Left lung (tissue), 10 donors: ENCODE measurements around the gene ATP1A2. TPM values are rescaled to one million over a fixed set of nuclear protein-coding genes. Genes with fewer than 3 reads are reported as not detected.

Experiments
- ATAC-seq: fragments of 200-7000 bp; cut with Tn5 transposase; one replicate; pipeline ENCODE4 v1.9.1; 2020; ENCODE audit warnings: moderate library complexity
- DNase-seq, 4 donors: peaks; one replicate each; pipeline ENCODE4 v3.0.0-alpha.2; 2013 to 2020
- H3K27ac ChIP-seq, 2 donors: fragments of 200-600 bp; sonication (generic) in 1 of 2; one replicate each; pipeline versions ENCODE4 v1.5.0 to v1.8.0; 2020 to 2021
- H3K27me3 ChIP-seq, 2 donors: fragments of 200-600 bp; sonication (generic) in 1 of 2; one replicate each; pipeline versions ENCODE4 v1.5.0 to v1.8.0; 2020 to 2021
- H3K36me3 ChIP-seq, 2 donors: fragments of 200-600 bp; sonication (generic) in 1 of 2; one replicate each; pipeline versions ENCODE4 v1.5.0 to v1.8.0; 2020 to 2021
- H3K4me1 ChIP-seq, 2 donors: fragments of 200-600 bp; one replicate each; pipeline ENCODE4 v1.8.0; 2021
- H3K4me3 ChIP-seq, 2 donors: fragments of 200-600 bp; sonication (generic) in 1 of 2; one replicate each; pipeline versions ENCODE4 v1.5.0 to v1.8.0; 2020 to 2021; ENCODE audit warnings: mild to moderate bottlenecking in 1 of 2
- H3K9me3 ChIP-seq, 2 donors: fragments of 200-600 bp; sonication (generic) in 1 of 2; one replicate each; pipeline versions ENCODE4 v1.5.0 to v1.8.0; 2020 to 2021
- CTCF ChIP-seq, 2 donors: fragments of 200-600 bp; sonication (generic) in 1 of 2; IDR thresholded peaks; one replicate each; pipeline versions ENCODE4 v1.5.0 to v1.8.0; 2021; ENCODE audit warnings: antibody characterized with exemption in 2 of 2
- intact Hi-C, 2 donors: fragments of 100-400 bp; cut with DNase I; formaldehyde crosslinking; loops; one replicate each; pipeline versions ENCODE4 v1.11.2 to v1.14.2; 2022
- polyA plus RNA-seq, 6 donors: library from polyadenylated mRNA; unstranded; fragments of 120-200 nt; gene quantifications; one replicate each; pipeline ENCODE4 v1.2.1, GENCODE V29; 2013; ENCODE audit not compliant: insufficient read length in 6 of 6
- total RNA-seq, 2 donors: library from RNA; stranded (reverse); fragmentation: NEBNext Ultra II Directional; extraction: Animal tissue kit (Norgen Biotek cat#: 25700); gene quantifications; one replicate each; pipeline ENCODE4 v1.2.1, GENCODE V29; 2021
- donor health status: DM: no; HTN: yes; CAD: no.
- donor health status: DM: no; HTN: no; CAD: no.

ATP1A2 gene
- total and polyA plus RNA-seq, 8 donors, result 2.8 to 15.9 (median 10.4) TPM

GRCh38 chr1:160188341-160188740 is 72.8 kb downstream of the ATP1A2 start:
- intact Hi-C loops, result no loop called here
- DNase-seq (no peak), ATAC-seq (no peak)
- Histone ChIP-seq H3K4me1 (peaks cover 5 to 10% of the 10 kb centered on the region in 2 donors), H3K27me3 (no peaks in the 10 kb centered on the region), H3K4me3 (no peak overlapping the region), H3K36me3 (no peaks in the 10 kb centered on the region), H3K9me3 (no peaks in the 10 kb centered on the region), H3K27ac (no peak overlapping the region)
- no peak for TF ChIP-seq CTCF (IDR thresholded peaks at IDR 0.05)

GRCh38 chr1:160189649-160190625 is 74.4 kb downstream of the ATP1A2 start, which contains the start of gene CASQ1:
TSS of gene CASQ1 (plus strand) at chr1:160190575. CDS start at chr1:160190752, 177 bp downstream.
- H3K36me3 ChIP-seq, result no peaks in the 10 kb centered on the region
- no peaks in the 10 kb centered on the region for H3K9me3 ChIP-seq
- no peaks in the 10 kb centered on the region for H3K27me3 ChIP-seq
- H3K4me1 ChIP-seq, result peaks cover 8 to 13% of the 10 kb centered on the region in 2 donors
- peak in 1 of 4 donors; percentile 61 for DNase-seq
- TF ChIP-seq CTCF (IDR thresholded peaks at IDR 0.05), result no peak
- no peak within 1 kb of the TSS for H3K27ac ChIP-seq
- no peak for ATAC-seq
- intact Hi-C loops, result loop anchor here in 1 of 2 donors (5.0 to 10.0 kb wide), 3 partner anchors 55 to 102 kb away; no protein-coding TSS in a partner anchor
- H3K4me3 ChIP-seq, result no peak within 1 kb of the TSS

- no peak overlapping the region for H3K4me3 ChIP-seq
- intact Hi-C loops, result loop anchor here in 1 of 2 donors (5.0 to 10.0 kb wide), 3 partner anchors 53 to 101 kb away; no protein-coding TSS in a partner anchor
- no peaks in the 10 kb centered on the region for H3K36me3 ChIP-seq
- no peak for TF ChIP-seq CTCF (IDR thresholded peaks at IDR 0.05)
- no peaks in the 10 kb centered on the region for H3K27me3 ChIP-seq
- DNase-seq, result no peak
- peaks cover 8 to 13% of the 10 kb centered on the region in 2 donors for H3K4me1 ChIP-seq
- ATAC-seq, result no peak
- H3K9me3 ChIP-seq, result no peaks in the 10 kb centered on the region
- no peak overlapping the region for H3K27ac ChIP-seq
Observed at GRCh38 chr1:160191756-160192155, 76.2 kb downstream of the ATP1A2 start.

- peaks cover 8 to 13% of the 10 kb centered on the region in 2 donors for H3K4me1 ChIP-seq
- intact Hi-C loops, result loop anchor here in 1 of 2 donors (5.0 to 10.0 kb wide), 3 partner anchors 53 to 100 kb away; no protein-coding TSS in a partner anchor
- no peak for ATAC-seq
- H3K4me3 ChIP-seq, result no peak overlapping the region
- no peaks in the 10 kb centered on the region for H3K36me3 ChIP-seq
- no peaks in the 10 kb centered on the region for H3K27me3 ChIP-seq
- DNase-seq, result no peak
- no peak overlapping the region for H3K27ac ChIP-seq
- no peak for TF ChIP-seq CTCF (IDR thresholded peaks at IDR 0.05)
- H3K9me3 ChIP-seq, result no peaks in the 10 kb centered on the region
Observed at GRCh38 chr1:160192234-160192633, 76.7 kb downstream of the ATP1A2 start.

Other genes with a start within 250 kb of the ATP1A2 start
- 1 to 10 TPM; 1.1 to 4.7 TPM for gene CFAP45, start 215.6 kb upstream of the ATP1A2 start, total RNA-seq
- gene CFAP45, start 215.6 kb upstream of the ATP1A2 start, polyA plus RNA-seq, result 10 to 100 TPM in 1 of 6 donors, 1 to 10 TPM in 5; 2.6 to 12.4 (median 8.2) TPM
- gene TAGLN2, start 190.3 kb upstream of the ATP1A2 start, total RNA-seq, result 100 to 1,000 TPM; 565 to 617 TPM
- 100 to 1,000 TPM; 301 to 479 (median 330) TPM for gene TAGLN2, start 190.3 kb upstream of the ATP1A2 start, polyA plus RNA-seq
- gene IGSF9, start 170.1 kb upstream of the ATP1A2 start, total RNA-seq, result 1 to 10 TPM; 2.8 to 3.0 TPM
- gene IGSF9, start 170.1 kb upstream of the ATP1A2 start, polyA plus RNA-seq, result 10 to 100 TPM; 12.2 to 16.9 (median 14.6) TPM
- gene SLAMF9, start 161.5 kb upstream of the ATP1A2 start, total RNA-seq, result not detected
- not detected for gene SLAMF9, start 161.5 kb upstream of the ATP1A2 start, polyA plus RNA-seq
- 1 to 10 TPM; 7.0 to 9.5 TPM for gene PIGM, start 83.8 kb upstream of the ATP1A2 start, total RNA-seq
- 10 to 100 TPM; 11.6 to 13.2 (median 12.6) TPM for gene PIGM, start 83.8 kb upstream of the ATP1A2 start, polyA plus RNA-seq
- gene KCNJ10, start 45.6 kb upstream of the ATP1A2 start, total RNA-seq, result under 1 TPM in 1 of 2 donors, not detected in 1; 0.58 TPM
- under 1 TPM; 0.27 to 0.72 (median 0.50) TPM for gene KCNJ10, start 45.6 kb upstream of the ATP1A2 start, polyA plus RNA-seq
- gene KCNJ9, start 34.2 kb upstream of the ATP1A2 start, total RNA-seq, result not detected
- under 1 TPM in 3 of 6 donors, not detected in 3; 0.04 to 0.10 (median 0.08) TPM for gene KCNJ9, start 34.2 kb upstream of the ATP1A2 start, polyA plus RNA-seq
- gene IGSF8, start 17.1 kb upstream of the ATP1A2 start, total RNA-seq, result 10 to 100 TPM; 27.5 to 38.3 TPM
- 10 to 100 TPM; 28.3 to 33.7 (median 31.7) TPM for gene IGSF8, start 17.1 kb upstream of the ATP1A2 start, polyA plus RNA-seq
- gene ATP1A4, start 35.8 kb downstream of the ATP1A2 start, total RNA-seq, result not detected
- gene ATP1A4, start 35.8 kb downstream of the ATP1A2 start, polyA plus RNA-seq, result under 1 TPM; 0.10 to 0.26 (median 0.17) TPM
- under 1 TPM; 0.17 to 0.29 TPM for gene CASQ1, start 74.8 kb downstream of the ATP1A2 start, total RNA-seq
- gene CASQ1, start 74.8 kb downstream of the ATP1A2 start, polyA plus RNA-seq, result under 1 TPM in 5 of 6 donors, not detected in 1; 0.20 to 0.71 (median 0.41) TPM
- gene PEA15, start 89.6 kb downstream of the ATP1A2 start, total RNA-seq, result 100 to 1,000 TPM; 175 to 178 TPM
- 100 to 1,000 TPM; 131 to 149 (median 141) TPM for gene PEA15, start 89.6 kb downstream of the ATP1A2 start, polyA plus RNA-seq
- 10 to 100 TPM; 93.9 to 99.3 TPM for gene DCAF8, start 146.8 kb downstream of the ATP1A2 start, total RNA-seq
- gene DCAF8, start 146.8 kb downstream of the ATP1A2 start, polyA plus RNA-seq, result 100 to 1,000 TPM; 166 to 235 (median 207) TPM
- gene PEX19, start 169.4 kb downstream of the ATP1A2 start, total RNA-seq, result 10 to 100 TPM; 42.9 to 57.1 TPM
- 10 to 100 TPM; 67.0 to 76.0 (median 72.6) TPM for gene PEX19, start 169.4 kb downstream of the ATP1A2 start, polyA plus RNA-seq
- 100 to 1,000 TPM; 174 to 181 TPM for gene COPA, start 227.5 kb downstream of the ATP1A2 start, total RNA-seq
- 100 to 1,000 TPM; 149 to 182 (median 172) TPM for gene COPA, start 227.5 kb downstream of the ATP1A2 start, polyA plus RNA-seq
- gene NCSTN, start 227.6 kb downstream of the ATP1A2 start, total RNA-seq, result 10 to 100 TPM; 90.7 to 93.8 TPM
- 100 to 1,000 TPM; 111 to 125 (median 118) TPM for gene NCSTN, start 227.6 kb downstream of the ATP1A2 start, polyA plus RNA-seq